Adipose tissue (tissue), 3 donors: Measurements from ENCODE around the gene MMP15. TPM values are rescaled to one million over a fixed set of nuclear protein-coding genes. Genes with fewer than 3 reads are reported as not detected.
"Not testable (repeated sequence)": the region's sequence is repeated elsewhere in the genome, so short reads cannot be mapped to it uniquely, and the experiment has no call there.

ENCODE experiments used
- H3K27ac ChIP-seq: one replicate; pipeline ENCODE4 v1.5.1; 2013; ENCODE audit warnings: low read depth, low read length
- WGBS, 3 donors: extraction: QIAGEN DNeasy Blood & Tissue Kit; methylation state at CpG; one replicate each; pipeline ENCODE4 v1.1.7; 2013; 5-methylcytosine and 5-hydroxymethylcytosine counted together
- polyA plus RNA-seq, 3 donors: library from polyadenylated mRNA; stranded (reverse); fragments of 200-250 nt; gene quantifications; one replicate each; pipeline ENCODE4 v1.2.3, GENCODE V29; 2013
- donor health status: healthy with polysubstance abuse.
- donor health status: Bipolar disorder and iron deficiency.
- donor health status: healthy.

Gene MMP15
- polyA plus RNA-seq, 3 donors, result 8.7 to 44.5 (median 16.4) TPM

- no peak overlapping the region for H3K27ac ChIP-seq
- 67 to 79% (median 73%) methylated on average over 15 of the region's 15 CpGs for WGBS, 3 donors
These were observed 69.4 kb downstream of the MMP15 start for GRCh38 chr16:58094791-58095574.

- WGBS, 3 donors, result 73 to 83% (median 78%) methylated on average over 6 of the region's 6 CpGs
- not testable (repeated sequence) for H3K27ac ChIP-seq
These were observed 70.0 kb downstream of the MMP15 start for GRCh38 chr16:58095575-58095960.

GRCh38 chr16:58096249-58096648 lies 70.7 kb downstream of the MMP15 start:
- 49 to 73% (median 66%) methylated on average over 2 of the region's 2 CpGs for WGBS, 3 donors
- no peak overlapping the region for H3K27ac ChIP-seq

Other genes starting within 250 kb of the MMP15 start
- 10 to 100 TPM; 21.9 to 35.1 (median 31.6) TPM for gene KIFC3, start 223.3 kb upstream of the MMP15 start, polyA plus RNA-seq
- under 1 TPM in 2 of 3 donors, not detected in 1; under 0.01 to 0.28 TPM for gene CNGB1, start 54.6 kb upstream of the MMP15 start, polyA plus RNA-seq
- 1 to 10 TPM; 2.5 to 4.5 (median 3.0) TPM for gene ZNF319, start 25.1 kb upstream of the MMP15 start, polyA plus RNA-seq
- gene USB1, start 24.3 kb upstream of the MMP15 start, polyA plus RNA-seq, result 10 to 100 TPM; 11.8 to 35.0 (median 25.1) TPM
- gene CFAP20, start 103.6 kb downstream of the MMP15 start, polyA plus RNA-seq, result 10 to 100 TPM; 13.3 to 39.5 (median 31.5) TPM
- 10 to 100 TPM; 27.3 to 31.5 (median 28.6) TPM for gene CSNK2A2, start 172.4 kb downstream of the MMP15 start, polyA plus RNA-seq